IPS-20b (cell line): ENCODE data around the gene DDAH1.

Experiments
- H3K27ac ChIP-seq: one replicate; pipeline ENCODE4 v1.5.1; 2013; ENCODE audit warnings: low read length
- H3K27me3 ChIP-seq: 2 replicates; pipeline ENCODE4 v1.6.1; 2013; ENCODE audit warnings: mild to moderate bottlenecking, low read length, inconsistent platforms; ENCODE audit not compliant: insufficient read depth
- H3K36me3 ChIP-seq: 2 replicates; pipeline ENCODE4 v1.6.1; 2013; ENCODE audit warnings: low read depth, mild to moderate bottlenecking, inconsistent platforms, low read length, moderate library complexity; ENCODE audit not compliant: insufficient read depth
- H3K4me1 ChIP-seq: 2 replicates; pipeline ENCODE4 v1.6.1; 2013; ENCODE audit warnings: mild to moderate bottlenecking, control low read depth, inconsistent platforms, low read length, moderate library complexity; ENCODE audit not compliant: insufficient read depth
- H3K4me3 ChIP-seq: 2 replicates; pipeline ENCODE4 v1.5.1; 2013; ENCODE audit warnings: mild to moderate bottlenecking, low read length, inconsistent platforms
- H3K9ac ChIP-seq: 2 replicates; pipeline ENCODE4 v1.6.1; 2013; ENCODE audit warnings: low read depth, mild to moderate bottlenecking, inconsistent platforms, low read length, moderate library complexity
- H3K9me3 ChIP-seq: 2 replicates; pipeline ENCODE4 v1.6.1; 2013; ENCODE audit warnings: mild to moderate bottlenecking, low read depth, low read length, inconsistent platforms; ENCODE audit not compliant: insufficient read depth

The DDAH1 gene

GRCh38 chr1:85451236-85451830 lies 13.6 kb downstream of the DDAH1 start:
- H3K9ac ChIP-seq, result no peak overlapping the region
- peaks cover 19% of the 10 kb centered on the region for H3K4me1 ChIP-seq

GRCh38 chr1:85450832-85451231 lies 14.1 kb downstream of the DDAH1 start:
- H3K36me3 ChIP-seq, result no peaks in the 10 kb centered on the region
- H3K9ac ChIP-seq, result no peak overlapping the region
- H3K4me3 ChIP-seq, result no peak overlapping the region
- H3K27me3 ChIP-seq, result no peaks in the 10 kb centered on the region
- no peaks in the 10 kb centered on the region for H3K9me3 ChIP-seq
- peaks cover 19% of the 10 kb centered on the region for H3K4me1 ChIP-seq
- no peak overlapping the region for H3K27ac ChIP-seq

More at GRCh38 chr1:85451236-85451830, 13.6 kb downstream of the DDAH1 start:
- no peak overlapping the region for H3K27ac ChIP-seq
- H3K27me3 ChIP-seq, result no peaks in the 10 kb centered on the region
- H3K36me3 ChIP-seq, result no peaks in the 10 kb centered on the region
- H3K4me3 ChIP-seq, result no peak overlapping the region
- no peaks in the 10 kb centered on the region for H3K9me3 ChIP-seq

- H3K27ac ChIP-seq, result no peak overlapping the region
- no peak overlapping the region for H3K9ac ChIP-seq
- H3K4me1 ChIP-seq, result peaks cover 19% of the 10 kb centered on the region
- H3K36me3 ChIP-seq, result no peaks in the 10 kb centered on the region
- no peaks in the 10 kb centered on the region for H3K9me3 ChIP-seq
- H3K4me3 ChIP-seq, result no peak overlapping the region
- H3K27me3 ChIP-seq, result no peaks in the 10 kb centered on the region
Observed at GRCh38 chr1:85449356-85449755, 15.6 kb downstream of the DDAH1 start.

- H3K36me3 ChIP-seq, result no peaks in the 10 kb centered on the region
- peaks cover 18% of the 10 kb centered on the region for H3K4me1 ChIP-seq
- H3K27ac ChIP-seq, result no peak overlapping the region
- H3K27me3 ChIP-seq, result no peaks in the 10 kb centered on the region
- no peak overlapping the region for H3K4me3 ChIP-seq
- no peak overlapping the region for H3K9ac ChIP-seq
- H3K9me3 ChIP-seq, result no peaks in the 10 kb centered on the region
Observed at GRCh38 chr1:85448358-85448757, 16.6 kb downstream of the DDAH1 start.

DNA sequence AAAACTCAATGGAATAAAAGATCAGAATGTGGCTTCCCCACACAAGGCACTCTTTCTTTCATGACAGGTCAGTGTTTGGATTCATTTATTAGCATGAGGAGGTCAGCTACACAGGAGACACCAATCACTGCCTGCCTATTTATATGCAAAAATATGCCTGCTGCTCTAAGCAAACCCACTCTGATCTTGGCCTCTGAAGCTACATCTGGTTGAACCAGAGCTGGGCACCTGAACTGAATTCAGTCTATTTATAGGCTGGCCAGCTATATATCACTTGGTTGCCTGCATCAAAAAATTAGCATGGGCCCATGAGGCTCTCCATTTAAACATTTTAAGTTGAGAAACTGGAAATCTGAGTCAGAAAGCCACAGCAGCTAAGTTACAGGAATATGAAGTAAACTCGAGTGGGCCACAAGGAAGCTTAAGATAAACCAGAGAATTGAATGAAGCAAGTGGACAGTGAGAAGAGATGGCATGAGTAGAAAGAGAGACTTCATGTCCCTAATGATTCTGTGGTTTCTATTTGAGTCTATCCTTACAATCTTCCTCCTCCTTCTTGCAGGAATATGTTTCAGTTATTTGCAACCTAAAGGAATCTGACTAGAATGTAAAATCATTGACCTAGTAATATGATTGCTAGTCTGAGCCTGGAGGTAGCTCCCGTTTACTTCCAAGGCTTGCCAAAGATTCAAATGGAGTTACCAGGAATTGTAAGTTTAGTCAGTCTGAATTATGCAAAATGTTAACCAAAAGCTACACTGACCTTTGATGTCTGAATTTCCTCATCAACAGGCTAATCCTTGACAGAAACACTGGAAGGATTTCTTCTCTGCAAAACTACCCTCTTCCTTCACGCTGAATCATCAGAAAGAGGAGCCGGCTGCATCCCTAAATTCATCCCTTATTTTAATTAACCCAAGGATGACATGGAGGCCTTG lies 17.7 kb downstream of the DDAH1 start:
- H3K27ac ChIP-seq, result no peak overlapping the region
- no peaks in the 10 kb centered on the region for H3K27me3 ChIP-seq
- H3K9ac ChIP-seq, result no peak overlapping the region
- no peaks in the 10 kb centered on the region for H3K9me3 ChIP-seq
- H3K4me3 ChIP-seq, result peak overlapping the region; percentile 20; the same call in 1 of the 2 replicates
- H3K36me3 ChIP-seq, result no peaks in the 10 kb centered on the region
- H3K4me1 ChIP-seq, result peaks cover 12% of the 10 kb centered on the region

DNA sequence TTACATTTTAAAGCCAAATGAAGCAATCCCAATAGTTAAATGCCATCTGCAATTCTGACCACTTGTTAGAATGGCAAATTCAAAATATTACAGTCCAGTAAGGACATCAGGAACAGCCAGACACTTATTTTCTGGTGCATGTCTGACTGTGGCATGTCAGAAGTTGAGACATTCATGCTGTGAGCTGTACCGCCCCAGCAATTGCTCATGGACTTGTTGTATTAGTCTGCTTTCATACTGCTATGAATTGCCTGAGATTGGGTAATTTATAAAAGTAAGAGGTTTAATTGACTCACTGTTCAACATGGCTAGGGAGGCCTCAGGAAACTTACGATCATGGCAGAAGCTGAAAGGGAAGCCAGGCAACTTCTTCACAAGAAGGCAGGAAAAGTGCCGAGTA lies 19.1 kb downstream of the DDAH1 start:
- no peak overlapping the region for H3K4me3 ChIP-seq
- H3K27me3 ChIP-seq, result no peaks in the 10 kb centered on the region
- peaks cover 12% of the 10 kb centered on the region for H3K4me1 ChIP-seq
- no peak overlapping the region for H3K9ac ChIP-seq
- H3K27ac ChIP-seq, result no peak overlapping the region
- no peaks in the 10 kb centered on the region for H3K9me3 ChIP-seq
- H3K36me3 ChIP-seq, result no peaks in the 10 kb centered on the region

DNA sequence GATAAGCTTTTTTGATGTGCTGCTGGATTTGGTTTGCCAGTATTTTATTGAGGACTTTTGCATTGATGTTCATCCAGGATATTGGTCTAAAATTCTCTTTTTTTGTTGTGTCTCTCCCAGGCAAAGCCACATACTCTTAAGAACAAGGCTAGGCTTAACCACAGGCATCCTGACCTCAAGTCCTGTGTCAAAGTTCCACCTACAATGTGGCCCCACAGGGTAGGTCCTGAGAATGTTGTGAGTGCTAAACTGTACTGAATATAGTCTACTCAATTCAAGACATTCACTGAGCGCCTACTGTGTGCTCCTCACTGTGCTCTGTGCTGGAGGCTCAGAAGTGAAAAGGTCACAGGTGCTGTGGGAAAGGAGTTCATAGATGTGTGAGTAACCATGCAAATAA lies 20.6 kb downstream of the DDAH1 start:
- no peaks in the 10 kb centered on the region for H3K27me3 ChIP-seq
- H3K9me3 ChIP-seq, result no peaks in the 10 kb centered on the region
- no peaks in the 10 kb centered on the region for H3K36me3 ChIP-seq
- no peak overlapping the region for H3K4me3 ChIP-seq
- no peak overlapping the region for H3K9ac ChIP-seq
- H3K4me1 ChIP-seq, result peaks cover 14% of the 10 kb centered on the region
- H3K27ac ChIP-seq, result no peak overlapping the region

GRCh38 chr1:85440612-85441011 lies 24.3 kb downstream of the DDAH1 start:
- Histone ChIP-seq H3K27ac (no peak overlapping the region), H3K36me3 (no peaks in the 10 kb centered on the region), H3K4me3 (no peak overlapping the region), H3K9ac (no peak overlapping the region), H3K4me1 (peaks cover 23% of the 10 kb centered on the region), H3K27me3 (no peaks in the 10 kb centered on the region), H3K9me3 (no peaks in the 10 kb centered on the region)

GRCh38 chr1:85438353-85438752 lies 26.6 kb downstream of the DDAH1 start:
- Histone ChIP-seq H3K4me3 (no peak overlapping the region), H3K4me1 (peaks cover 23% of the 10 kb centered on the region), H3K9me3 (no peaks in the 10 kb centered on the region), H3K36me3 (no peaks in the 10 kb centered on the region), H3K27me3 (no peaks in the 10 kb centered on the region), H3K9ac (no peak overlapping the region), H3K27ac (no peak overlapping the region)

GRCh38 chr1:85437139-85437538 lies 27.8 kb downstream of the DDAH1 start:
- peaks cover 23% of the 10 kb centered on the region for H3K4me1 ChIP-seq
- no peak overlapping the region for H3K27ac ChIP-seq
- no peaks in the 10 kb centered on the region for H3K36me3 ChIP-seq
- H3K9me3 ChIP-seq, result no peaks in the 10 kb centered on the region
- H3K4me3 ChIP-seq, result no peak overlapping the region
- H3K27me3 ChIP-seq, result no peaks in the 10 kb centered on the region
- H3K9ac ChIP-seq, result no peak overlapping the region

DNA sequence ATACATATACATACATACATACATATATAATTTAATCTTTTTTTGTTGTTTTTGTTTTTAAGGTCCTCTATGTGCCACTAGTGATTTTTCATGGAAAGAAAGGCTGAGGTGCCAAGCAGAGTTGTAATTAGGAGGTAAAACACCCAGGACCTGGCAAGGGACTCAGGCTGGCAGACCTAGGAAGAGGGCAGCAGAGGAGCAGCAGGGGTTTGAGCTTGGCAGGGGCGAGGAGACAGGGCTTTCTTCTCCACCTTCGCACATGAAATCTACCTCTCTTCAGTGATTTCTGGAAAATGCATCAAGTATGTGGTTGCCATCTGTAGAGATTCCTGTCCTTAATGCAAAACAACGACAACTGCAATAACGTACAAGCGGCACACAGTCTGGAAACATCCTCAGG lies 31.9 kb downstream of the DDAH1 start:
- H3K4me1 ChIP-seq, result peaks cover 10% of the 10 kb centered on the region
- H3K9me3 ChIP-seq, result no peaks in the 10 kb centered on the region
- no peak overlapping the region for H3K9ac ChIP-seq
- no peaks in the 10 kb centered on the region for H3K36me3 ChIP-seq
- no peak overlapping the region for H3K4me3 ChIP-seq
- no peaks in the 10 kb centered on the region for H3K27me3 ChIP-seq
- H3K27ac ChIP-seq, result no peak overlapping the region
